GM23248 (cell line): ENCODE measurements around the gene SNX20.

Experiments
- EZH2 ChIP-seq: fragments of 200-600 bp; sonication (generic); IDR thresholded peaks from 2 replicates; pipeline ENCODE4 v1.6.1; 2018; ENCODE audit warnings: antibody characterized with exemption, mild to moderate bottlenecking; ENCODE audit not compliant: insufficient read depth, poor library complexity, severe bottlenecking
- EZH2phosphoT487 ChIP-seq: fragments of 200-600 bp; sonication (generic); IDR thresholded peaks from 2 replicates; pipeline ENCODE4 v1.6.1; 2018; ENCODE audit warnings: antibody characterized with exemption, moderate library complexity, mild to moderate bottlenecking, low read depth; ENCODE audit not compliant: insufficient read depth

DNA sequence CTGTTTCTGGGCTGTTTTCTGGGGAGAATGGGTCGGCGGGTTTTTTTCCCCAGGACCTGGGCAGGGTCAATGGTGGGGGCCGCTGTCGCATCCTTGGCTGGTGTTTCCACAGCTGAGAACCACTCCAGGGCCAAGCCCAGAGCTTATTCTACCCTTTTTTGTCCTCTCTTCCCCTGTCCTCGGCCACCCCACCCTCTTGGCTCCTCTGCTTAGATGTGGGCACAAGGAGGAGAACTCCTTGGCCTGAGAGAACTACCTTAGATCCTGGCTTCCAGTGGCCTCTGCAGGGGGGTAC lies 16.3 kb upstream of the SNX20 start:
- TF ChIP-seq EZH2phosphoT487: no peak
- TF ChIP-seq EZH2: no peak
